ENCODE data around the gene KCNMB2. TPM values are rescaled to one million over a fixed set of nuclear protein-coding genes. Genes with fewer than 3 reads are reported as not detected.

Gene KCNMB2
- total RNA-seq, 4 donors from 2014 or later, result not detected

- WGBS, 2 donors, result 23 to 28% methylated on average over 4 of the region's 4 CpGs
Measured at GRCh38 chr3:178714925-178715832, 178.9 kb downstream of the KCNMB2 start.

DNA sequence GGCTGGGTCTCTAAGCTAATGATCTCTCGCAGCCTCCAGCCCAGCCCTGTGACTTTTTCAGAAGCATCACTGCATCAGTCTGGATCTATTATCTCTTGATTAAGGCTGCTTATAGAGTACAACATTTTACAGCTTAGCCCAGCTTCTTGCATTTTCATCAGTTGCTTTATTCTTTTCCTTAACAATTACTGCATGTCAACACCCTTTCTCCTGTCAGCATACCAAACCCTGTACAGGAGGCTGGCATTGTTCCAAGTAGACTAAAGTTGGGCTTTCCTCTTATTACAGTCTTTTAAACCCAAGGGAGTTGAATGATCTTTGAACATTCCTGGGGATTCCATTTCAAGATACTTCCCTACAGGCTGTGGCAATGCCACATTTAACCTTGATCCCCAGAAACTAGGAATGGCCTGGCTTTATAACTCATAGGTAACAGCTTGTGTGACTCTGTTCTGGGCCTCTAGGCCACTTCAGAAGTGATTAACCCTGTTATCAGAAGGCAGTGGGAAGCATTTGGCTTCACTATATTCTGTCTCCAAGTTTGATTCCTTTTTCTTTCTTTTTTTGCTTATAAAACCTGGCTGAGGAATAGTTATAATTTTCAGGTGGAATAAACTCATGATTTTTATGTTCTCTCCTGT is 182.9 kb downstream of the KCNMB2 start:
- Histone ChIP-seq H3K27me3 (no peaks in the 10 kb centered on the region), H3K36me3 (no peaks in the 10 kb centered on the region), H3K27ac (no peak overlapping the region), H3K9me3 (peaks cover 0 to 8% (median 2%) of the 10 kb centered on the region in 4 donors), H3K4me1 (no peaks in the 10 kb centered on the region), H3K4me3 (no peak overlapping the region)
- no peak for DNase-seq (ENCODE audit: low spot score in 2 of 2)
- TF ChIP-seq POLR2A (IDR thresholded peaks at IDR 0.05), result no peak
- TF ChIP-seq, protein P1, sequence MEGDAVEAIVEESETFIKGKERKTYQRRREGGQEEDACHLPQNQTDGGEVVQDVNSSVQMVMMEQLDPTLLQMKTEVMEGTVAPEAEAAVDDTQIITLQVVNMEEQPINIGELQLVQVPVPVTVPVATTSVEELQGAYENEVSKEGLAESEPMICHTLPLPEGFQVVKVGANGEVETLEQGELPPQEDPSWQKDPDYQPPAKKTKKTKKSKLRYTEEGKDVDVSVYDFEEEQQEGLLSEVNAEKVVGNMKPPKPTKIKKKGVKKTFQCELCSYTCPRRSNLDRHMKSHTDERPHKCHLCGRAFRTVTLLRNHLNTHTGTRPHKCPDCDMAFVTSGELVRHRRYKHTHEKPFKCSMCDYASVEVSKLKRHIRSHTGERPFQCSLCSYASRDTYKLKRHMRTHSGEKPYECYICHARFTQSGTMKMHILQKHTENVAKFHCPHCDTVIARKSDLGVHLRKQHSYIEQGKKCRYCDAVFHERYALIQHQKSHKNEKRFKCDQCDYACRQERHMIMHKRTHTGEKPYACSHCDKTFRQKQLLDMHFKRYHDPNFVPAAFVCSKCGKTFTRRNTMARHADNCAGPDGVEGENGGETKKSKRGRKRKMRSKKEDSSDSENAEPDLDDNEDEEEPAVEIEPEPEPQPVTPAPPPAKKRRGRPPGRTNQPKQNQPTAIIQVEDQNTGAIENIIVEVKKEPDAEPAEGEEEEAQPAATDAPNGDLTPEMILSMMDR (IDR thresholded peaks at IDR 0.05), result no peak
- no peak for TF ChIP-seq EP300 (IDR thresholded peaks at IDR 0.05)
- 95 to 96% methylated on average over 1 of the region's 1 CpG for WGBS, 2 donors

More at GRCh38 chr3:178714925-178715832, 178.9 kb downstream of the KCNMB2 start:
- no peak for DNase-seq (ENCODE audit: low spot score in 2 of 2)
- Histone ChIP-seq H3K27ac (no peak overlapping the region), H3K4me1 (no peaks in the 10 kb centered on the region), H3K4me3 (no peak overlapping the region), H3K9me3 (no peaks in the 10 kb centered on the region), H3K36me3 (no peaks in the 10 kb centered on the region), H3K27me3 (no peaks in the 10 kb centered on the region)
- TF ChIP-seq EP300 (IDR thresholded peaks at IDR 0.05), result no peak
- TF ChIP-seq POLR2A (IDR thresholded peaks at IDR 0.05), result no peak
- TF ChIP-seq, protein P1 (IDR thresholded peaks at IDR 0.05), result no peak

DNA sequence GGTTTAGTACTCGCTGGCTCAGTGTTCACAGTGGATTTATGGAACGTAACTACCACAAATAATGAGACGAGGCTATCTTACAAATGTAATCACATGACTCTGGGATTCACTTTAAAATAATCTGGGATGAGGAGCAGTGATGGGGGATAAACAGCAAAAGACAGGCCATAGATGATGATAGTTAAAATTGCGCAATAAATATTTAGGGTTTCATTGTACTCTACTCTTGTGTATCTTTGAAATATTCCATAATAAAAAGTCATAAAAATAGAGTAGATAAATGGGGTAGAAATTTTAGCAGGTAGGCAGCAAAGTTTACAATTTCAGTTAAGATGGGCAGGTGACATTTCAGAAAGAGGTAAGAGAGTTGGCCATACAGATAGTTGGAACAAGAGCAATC is 196.6 kb downstream of the KCNMB2 start:
- DNase-seq (ENCODE audit: low spot score in 2 of 2), result no peak
- no peaks in the 10 kb centered on the region for H3K4me1 ChIP-seq
- H3K27me3 ChIP-seq, result no peaks in the 10 kb centered on the region
- WGBS, 2 donors, result 81 to 87% methylated on average over 4 of the region's 4 CpGs
- H3K9me3 ChIP-seq, result no peaks in the 10 kb centered on the region
- no peak overlapping the region for H3K27ac ChIP-seq
- H3K4me3 ChIP-seq, result no peak overlapping the region
- TF ChIP-seq POLR2A (IDR thresholded peaks at IDR 0.05) (no peak), EP300 (IDR thresholded peaks at IDR 0.05) (no peak)
- TF ChIP-seq, protein P1 (IDR thresholded peaks at IDR 0.05), result no peak
- no peaks in the 10 kb centered on the region for H3K36me3 ChIP-seq

- H3K27ac ChIP-seq, result no peak overlapping the region
- 81 to 88% methylated on average over 4 of the region's 4 CpGs for WGBS, 2 donors
- TF ChIP-seq EP300 (IDR thresholded peaks at IDR 0.05) (no peak), POLR2A (IDR thresholded peaks at IDR 0.05) (no peak)
- TF ChIP-seq, protein P1 (IDR thresholded peaks at IDR 0.05), result no peak
Measured at GRCh38 chr3:178735032-178735674, 198.9 kb downstream of the KCNMB2 start.

More at GRCh38 chr3:178735032-178735674, 198.9 kb downstream of the KCNMB2 start:
- Histone ChIP-seq H3K9me3 (no peaks in the 10 kb centered on the region), H3K27me3 (no peaks in the 10 kb centered on the region), H3K4me1 (no peaks in the 10 kb centered on the region), H3K4me3 (no peak overlapping the region), H3K36me3 (no peaks in the 10 kb centered on the region)
- DNase-seq (ENCODE audit: low spot score in 2 of 2), result no peak

All from tibial nerve (tissue), 4 donors.